RWPE2 (cell line): ENCODE results near the gene MRNIP.

Experiments
- ATAC-seq: fragments of 200-7000 bp; cut with Tn5 transposase; 3 replicates; pipeline ENCODE4 v1.9.1; 2021; ENCODE audit warnings: low read depth
- DNase-seq: peaks from one replicate; pipeline ENCODE4 v3.0.0-alpha.2; 2020; ENCODE audit warnings: low spot score
- H3K27ac ChIP-seq: fragments of 450-650 bp; 2 replicates; pipeline ENCODE4 v1.5.1; 2017; ENCODE audit warnings: mild to moderate bottlenecking; ENCODE audit not compliant: poor library complexity, severe bottlenecking
- H3K27me3 ChIP-seq: fragments of 250-450 bp; sonication (Bioruptor Pico); 2 replicates; pipeline ENCODE4 v1.5.1; 2021; ENCODE audit warnings: mild to moderate bottlenecking, moderate library complexity; ENCODE audit not compliant: insufficient read depth, poor library complexity, severe bottlenecking
- H3K36me3 ChIP-seq: fragments of 250-450 bp; sonication (Bioruptor Pico); 2 replicates; pipeline ENCODE4 v1.5.1; 2020; ENCODE audit warnings: low read depth, mild to moderate bottlenecking, moderate library complexity
- H3K4me1 ChIP-seq: fragments of 250-450 bp; sonication (Bioruptor Pico); 2 replicates; pipeline ENCODE4 v1.5.1; 2021; ENCODE audit warnings: mild to moderate bottlenecking, moderate library complexity; ENCODE audit not compliant: insufficient read depth, poor library complexity, severe bottlenecking
- H3K4me3 ChIP-seq: fragments of 250-450 bp; sonication (Bioruptor Pico); 2 replicates; pipeline ENCODE4 v1.5.1; 2021; ENCODE audit warnings: mild to moderate bottlenecking, moderate library complexity; ENCODE audit not compliant: severe bottlenecking
- H3K9me3 ChIP-seq: fragments of 250-450 bp; sonication (Bioruptor Pico); 2 replicates; pipeline ENCODE4 v1.5.1; 2021; ENCODE audit warnings: mild to moderate bottlenecking, moderate library complexity; ENCODE audit not compliant: severe bottlenecking
- TF ChIP-seq, protein P1 (sequence below): fragments of 450-650 bp; IDR thresholded peaks from one replicate; pipeline ENCODE4 v1.5.1; 2017; ENCODE audit warnings: mild to moderate bottlenecking, moderate library complexity; ENCODE audit not compliant: poor library complexity, severe bottlenecking

The MRNIP gene

DNA sequence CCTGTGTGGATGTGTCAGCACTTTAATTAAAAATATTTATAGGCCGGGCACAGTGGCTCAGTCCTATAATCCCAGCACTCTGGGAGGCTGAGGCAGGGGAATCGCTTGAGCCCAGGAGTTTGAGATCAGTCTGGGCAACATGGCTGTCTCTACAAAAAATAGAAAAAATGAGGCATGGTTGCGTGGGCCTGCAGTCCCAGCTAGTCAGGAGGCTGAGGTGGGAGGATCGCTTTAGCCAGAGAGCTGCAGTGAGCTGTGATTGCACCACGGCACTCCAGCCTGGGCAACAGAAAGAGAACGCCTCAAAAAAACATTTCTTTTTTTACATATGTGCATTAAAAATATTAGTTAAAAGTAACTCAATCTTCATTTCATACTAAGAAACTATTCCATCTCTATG, 42.8 kb upstream of the MRNIP start:
- H3K36me3 ChIP-seq: peaks cover 93% of the 10 kb centered on the region
- no peak for ATAC-seq

DNA sequence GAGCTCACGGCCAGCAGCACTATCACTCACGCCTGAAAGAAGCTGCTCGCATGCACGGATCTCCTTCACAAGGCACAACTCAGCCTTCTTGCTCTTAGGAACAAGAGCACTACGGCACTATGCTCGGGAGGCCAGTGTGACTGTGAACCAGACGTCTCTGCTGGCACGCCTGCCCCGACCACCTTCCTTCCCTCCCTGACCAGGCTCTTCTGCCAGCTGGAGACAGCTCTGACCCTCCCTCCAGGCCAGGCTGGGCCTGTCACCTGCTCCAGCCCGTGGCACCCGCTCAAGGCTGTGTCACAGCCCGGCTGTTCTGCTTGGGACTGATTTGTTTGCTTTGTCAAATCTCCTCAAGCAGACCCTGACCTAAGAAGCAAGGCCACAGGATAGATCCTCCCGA, 42.1 kb upstream of the MRNIP start:
- H3K4me3 ChIP-seq: no peak overlapping the region
- TF ChIP-seq, protein P1, sequence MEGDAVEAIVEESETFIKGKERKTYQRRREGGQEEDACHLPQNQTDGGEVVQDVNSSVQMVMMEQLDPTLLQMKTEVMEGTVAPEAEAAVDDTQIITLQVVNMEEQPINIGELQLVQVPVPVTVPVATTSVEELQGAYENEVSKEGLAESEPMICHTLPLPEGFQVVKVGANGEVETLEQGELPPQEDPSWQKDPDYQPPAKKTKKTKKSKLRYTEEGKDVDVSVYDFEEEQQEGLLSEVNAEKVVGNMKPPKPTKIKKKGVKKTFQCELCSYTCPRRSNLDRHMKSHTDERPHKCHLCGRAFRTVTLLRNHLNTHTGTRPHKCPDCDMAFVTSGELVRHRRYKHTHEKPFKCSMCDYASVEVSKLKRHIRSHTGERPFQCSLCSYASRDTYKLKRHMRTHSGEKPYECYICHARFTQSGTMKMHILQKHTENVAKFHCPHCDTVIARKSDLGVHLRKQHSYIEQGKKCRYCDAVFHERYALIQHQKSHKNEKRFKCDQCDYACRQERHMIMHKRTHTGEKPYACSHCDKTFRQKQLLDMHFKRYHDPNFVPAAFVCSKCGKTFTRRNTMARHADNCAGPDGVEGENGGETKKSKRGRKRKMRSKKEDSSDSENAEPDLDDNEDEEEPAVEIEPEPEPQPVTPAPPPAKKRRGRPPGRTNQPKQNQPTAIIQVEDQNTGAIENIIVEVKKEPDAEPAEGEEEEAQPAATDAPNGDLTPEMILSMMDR: no peak
- no peak overlapping the region for H3K27ac ChIP-seq
- peaks cover 93% of the 10 kb centered on the region for H3K36me3 ChIP-seq
- no peaks in the 10 kb centered on the region for H3K27me3 ChIP-seq
- H3K4me1 ChIP-seq: no peaks in the 10 kb centered on the region
- no peak for DNase-seq
- H3K9me3 ChIP-seq: no peaks in the 10 kb centered on the region
- ATAC-seq: no peak

More for the DNA sequence above, 42.8 kb upstream of the MRNIP start:
- H3K4me3 ChIP-seq: no peak overlapping the region
- DNase-seq: no peak
- TF ChIP-seq, protein P1: no peak
- no peak overlapping the region for H3K27ac ChIP-seq
- H3K9me3 ChIP-seq: no peaks in the 10 kb centered on the region
- H3K27me3 ChIP-seq: no peaks in the 10 kb centered on the region
- H3K4me1 ChIP-seq: peaks cover 4% of the 10 kb centered on the region

DNA sequence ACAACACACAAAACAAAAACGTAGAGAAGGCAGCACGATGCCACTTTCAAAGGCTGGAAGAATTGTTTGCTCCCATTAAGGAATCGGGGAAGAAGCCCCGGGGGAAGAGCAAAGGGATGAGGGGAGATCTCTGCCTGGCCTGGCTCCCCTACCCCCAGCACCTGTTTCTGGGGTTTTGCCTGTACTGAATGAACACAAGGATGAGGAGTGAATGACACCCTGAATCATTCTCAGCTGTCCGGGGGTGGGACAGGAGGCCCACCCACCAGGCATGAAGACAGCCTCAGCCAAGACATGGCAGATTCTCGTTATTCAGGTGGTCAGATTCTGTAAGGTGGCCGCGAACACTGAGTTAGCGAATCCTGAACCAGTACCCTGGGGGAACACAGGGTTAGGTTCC, 41.6 kb upstream of the MRNIP start:
- H3K36me3 ChIP-seq: peaks cover 92% of the 10 kb centered on the region
- no peak overlapping the region for H3K4me3 ChIP-seq
- H3K9me3 ChIP-seq: no peaks in the 10 kb centered on the region
- no peaks in the 10 kb centered on the region for H3K4me1 ChIP-seq
- no peak overlapping the region for H3K27ac ChIP-seq
- no peak for ATAC-seq
- no peaks in the 10 kb centered on the region for H3K27me3 ChIP-seq
- DNase-seq: no peak
- TF ChIP-seq, protein P1: no peak

DNA sequence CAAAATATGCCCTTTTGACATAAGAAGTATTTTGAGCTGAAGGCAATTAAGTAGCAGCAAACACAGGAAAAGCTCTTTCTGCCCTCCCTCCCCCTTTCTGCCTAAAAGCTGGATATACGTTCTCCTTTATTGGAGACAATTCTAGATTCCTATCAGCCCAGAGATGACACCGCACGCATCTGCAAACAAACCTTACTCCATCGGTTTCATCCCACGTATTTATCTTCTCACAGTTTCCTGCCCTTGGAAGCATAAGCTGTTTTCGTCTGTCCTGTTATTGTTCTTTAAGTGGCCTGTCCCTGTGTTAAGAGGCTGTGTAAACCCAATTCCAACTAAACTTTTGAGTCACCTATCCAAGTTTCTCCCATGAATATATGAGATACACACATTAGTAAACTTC, 37.2 kb upstream of the MRNIP start:
- ATAC-seq: no peak
- no peak for DNase-seq
- TF ChIP-seq, protein P1: no peak
- Histone ChIP-seq H3K27ac (no peak overlapping the region), H3K9me3 (no peaks in the 10 kb centered on the region), H3K27me3 (no peaks in the 10 kb centered on the region), H3K4me1 (no peaks in the 10 kb centered on the region), H3K4me3 (no peak overlapping the region), H3K36me3 (peaks cover 97% of the 10 kb centered on the region)

DNA sequence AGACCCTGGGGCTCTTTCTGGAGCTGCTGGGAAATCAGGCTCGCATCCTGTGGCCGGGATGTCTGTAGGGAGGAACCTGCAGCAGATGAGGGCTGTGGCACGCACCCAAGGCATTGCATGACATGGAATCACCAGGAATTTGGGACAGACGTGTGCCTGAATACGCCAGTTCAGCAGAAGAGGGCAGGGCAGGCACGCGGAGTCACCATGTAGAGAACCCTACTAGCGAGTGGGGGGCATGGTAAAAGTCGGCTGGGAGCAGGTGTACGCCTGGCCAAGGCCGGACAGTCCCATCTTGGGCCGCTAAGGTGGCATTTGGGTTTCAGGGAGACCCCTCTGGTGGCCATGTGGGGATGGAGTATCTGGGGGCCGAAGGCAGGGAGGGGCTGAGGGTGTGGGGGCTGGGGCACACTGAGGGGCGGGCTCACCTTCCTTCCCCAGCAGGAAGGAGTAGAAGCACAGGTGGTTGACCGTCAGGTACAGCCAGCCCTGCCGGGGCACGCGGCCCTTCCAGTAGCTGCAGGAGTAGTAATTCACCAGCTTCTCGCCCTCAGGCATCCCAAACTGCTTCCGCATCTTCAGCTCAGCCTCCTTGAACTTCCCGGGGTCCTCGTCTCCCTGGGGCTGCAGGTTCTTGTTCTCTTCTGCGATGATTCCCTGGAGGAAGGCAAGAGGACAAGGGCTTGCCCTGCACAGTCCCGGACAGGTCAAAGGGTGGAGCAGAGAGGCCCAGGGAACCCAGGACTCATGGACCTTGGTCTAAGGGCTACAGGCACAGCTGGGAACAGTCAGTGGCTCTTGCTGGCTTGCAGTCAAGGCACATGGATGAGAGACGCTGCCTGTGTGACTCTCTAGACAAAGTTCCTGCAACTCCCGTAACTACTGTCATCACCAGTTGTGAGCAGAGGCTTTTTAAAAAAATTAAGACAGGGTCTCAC, 35.6 kb upstream of the MRNIP start:
- TF ChIP-seq, protein P1: no peak
- no peak overlapping the region for H3K27ac ChIP-seq
- DNase-seq (peak; percentile 68), ATAC-seq (no peak; the same call in 2 of the 3 replicates)
- H3K4me3 ChIP-seq: no peak overlapping the region
- no peaks in the 10 kb centered on the region for H3K9me3 ChIP-seq
- peaks cover 97% of the 10 kb centered on the region for H3K36me3 ChIP-seq
- no peaks in the 10 kb centered on the region for H3K27me3 ChIP-seq
- H3K4me1 ChIP-seq: no peaks in the 10 kb centered on the region
